Stimulated activated CD8-positive, alpha-beta memory T cell treated with anti-CD3 and anti-CD28 coated beads, Interleukin-12 subunit alpha, Interleukin-12 subunit beta, amount 100 ng/mL, for 4 hours (primary cell): ENCODE data around the gene TAF13.
"Not testable (repeated sequence)": the region's sequence is repeated elsewhere in the genome, so short reads cannot be mapped to it uniquely, and the experiment has no call there.

Experiments used
- DNase-seq: peaks from one replicate; pipeline ENCODE4 v3.0.0-alpha.2; 2020; ENCODE audit warnings: low read depth

TAF13 gene

GRCh38 chr1:109091078-109091838, 15.5 kb upstream of the TAF13 start:
- no peak for DNase-seq

DNA sequence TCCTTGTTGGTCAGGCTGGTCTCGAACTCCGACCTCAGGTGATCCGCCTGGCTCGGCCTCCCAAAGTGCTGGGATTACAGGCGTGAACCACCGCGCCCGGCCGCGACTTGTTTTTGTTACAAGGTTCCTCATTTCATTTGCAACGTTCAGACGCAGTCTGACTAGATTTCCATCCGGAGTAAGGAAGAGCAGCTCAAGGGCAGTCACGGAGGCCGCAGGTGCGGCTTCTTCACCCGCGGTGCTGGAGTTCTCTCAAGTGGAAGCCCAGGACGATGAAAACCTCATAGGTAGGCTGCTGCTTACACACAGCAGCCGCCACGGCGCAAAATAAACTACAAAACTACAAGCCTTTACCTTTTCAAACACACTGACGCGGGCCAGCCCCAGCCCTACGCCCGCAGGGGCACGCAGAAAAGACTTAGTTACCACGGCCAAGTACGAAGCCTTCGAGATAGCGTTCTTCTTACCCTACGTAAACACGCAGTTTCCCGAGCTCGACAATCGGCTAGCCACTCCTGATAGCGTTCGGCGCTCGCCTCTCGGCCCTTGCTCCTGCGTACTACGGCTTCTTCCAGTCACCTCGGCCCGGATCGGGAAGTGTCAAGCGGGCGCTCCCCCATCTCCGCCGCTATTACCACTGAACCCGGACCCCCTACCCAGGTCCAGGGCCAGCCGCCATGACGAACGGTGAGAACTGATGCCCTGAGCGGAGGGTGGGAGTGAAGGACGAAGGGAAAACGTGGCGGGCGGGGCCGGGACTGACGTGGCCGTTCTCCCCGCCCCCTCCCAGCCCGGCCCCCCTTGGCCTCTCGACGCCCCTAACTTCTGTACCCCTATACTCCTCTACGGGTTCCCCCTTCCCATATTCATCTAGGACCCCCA, 14.6 kb upstream of the TAF13 start, which contains the start of gene TMEM167B:
TSS of gene TMEM167B (plus strand) at position 569 of the 882 bp plus-strand sequence. CDS start at position 678, 109 bp downstream.
- DNase-seq = peak; percentile 78

- DNase-seq = no peak
These were observed 13.6 kb upstream of the TAF13 start for GRCh38 chr1:109089242-109090015.

DNA sequence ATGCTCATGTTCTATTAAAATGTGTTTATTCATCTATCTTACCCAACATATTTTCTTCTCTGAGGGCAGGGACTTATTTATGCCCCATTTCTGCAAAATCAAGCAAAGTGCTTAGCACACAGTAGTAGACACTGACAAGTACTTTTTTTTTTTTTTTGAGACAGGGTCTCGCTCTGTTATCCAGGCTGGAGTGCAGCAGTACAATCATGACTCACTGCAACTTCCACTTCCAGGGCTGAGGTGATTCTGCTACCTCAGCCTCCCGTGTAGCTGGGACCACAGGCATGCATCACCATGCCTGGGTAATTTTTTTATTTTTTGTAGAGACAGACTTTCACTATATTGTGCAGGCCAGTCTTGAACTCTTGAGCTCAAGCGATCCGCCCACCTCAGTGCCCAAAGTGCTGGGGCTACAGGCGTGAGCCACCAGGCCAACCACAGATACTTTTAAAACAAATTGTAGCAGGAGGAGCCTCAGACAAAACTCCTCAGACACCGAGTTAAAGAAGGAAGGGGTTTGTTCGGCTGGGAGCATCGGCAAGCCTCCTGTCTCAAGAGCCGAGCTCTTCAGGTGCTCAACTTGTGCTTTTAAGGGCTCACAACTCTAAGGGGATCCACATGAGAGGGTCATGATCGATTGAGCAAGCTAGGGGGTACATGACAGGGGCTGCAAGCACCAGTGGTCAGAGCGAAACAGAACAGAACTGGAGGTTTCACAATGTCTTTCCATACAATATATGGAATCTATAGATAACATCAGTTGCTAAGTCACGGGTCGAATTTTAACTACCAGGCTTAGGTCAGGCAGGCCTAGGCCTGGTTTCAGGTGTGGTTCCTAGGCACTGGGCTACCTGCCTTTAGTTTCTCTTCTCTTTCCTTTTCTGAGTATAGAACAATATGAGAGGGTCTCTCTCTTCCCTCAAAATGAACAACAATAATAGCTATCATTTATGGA, 9.0 kb upstream of the TAF13 start:
- DNase-seq = no peak

GRCh38 chr1:109083923-109084322, 8.1 kb upstream of the TAF13 start:
- DNase-seq = no peak

DNA sequence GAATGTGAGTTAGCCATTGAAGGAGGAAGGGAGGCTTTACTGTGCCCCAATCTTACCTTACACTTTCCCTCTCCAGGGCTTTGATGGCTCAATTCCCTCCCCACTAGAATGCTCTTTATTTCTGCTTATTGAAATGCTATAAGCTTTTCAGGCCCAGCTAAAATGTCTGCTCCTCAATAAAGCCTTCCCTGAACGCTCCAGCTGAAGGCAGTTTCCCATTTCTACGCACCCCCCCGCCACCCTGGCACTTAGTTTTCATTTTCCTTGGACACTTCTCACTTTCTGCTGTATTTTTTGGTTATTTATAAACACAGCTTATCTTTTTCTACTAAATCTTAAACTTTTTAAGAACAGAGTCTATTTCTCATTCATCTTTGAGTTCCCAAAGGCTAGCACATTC, 7.7 kb upstream of the TAF13 start:
- DNase-seq = no peak

DNA sequence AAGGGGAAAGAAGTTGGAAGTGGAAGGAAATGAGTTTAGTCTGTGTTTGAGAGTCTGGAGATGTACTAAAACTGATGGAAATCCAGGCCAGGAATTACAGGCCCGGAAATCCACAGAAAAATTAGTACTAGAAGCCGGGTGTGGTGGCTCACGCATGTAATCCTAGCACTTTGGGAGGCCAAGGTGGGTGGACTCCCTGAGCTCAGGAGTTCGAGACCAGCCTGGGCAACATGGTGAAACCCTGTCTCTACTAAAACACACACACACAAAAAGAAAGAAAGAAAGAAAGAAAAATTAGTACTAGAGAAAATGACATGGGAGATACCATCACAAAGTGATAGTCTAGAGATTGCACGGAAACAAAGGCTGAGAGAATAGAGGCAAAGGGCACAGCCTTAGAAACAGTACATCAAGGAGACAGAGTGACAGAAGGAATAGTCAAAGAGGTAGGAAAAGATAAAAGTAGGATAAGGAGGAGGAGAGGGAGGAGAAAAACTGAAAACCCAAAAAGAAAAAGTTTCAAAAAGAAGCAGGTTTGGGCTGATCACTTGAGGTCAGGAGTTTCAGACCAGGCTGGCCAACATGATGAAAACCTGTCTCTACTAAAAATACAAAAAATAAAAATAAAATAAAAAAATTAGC, 4.8 kb upstream of the TAF13 start:
- no peak for DNase-seq

- no peak for DNase-seq
These were observed 3.4 kb upstream of the TAF13 start for GRCh38 chr1:109079240-109079622.

DNA sequence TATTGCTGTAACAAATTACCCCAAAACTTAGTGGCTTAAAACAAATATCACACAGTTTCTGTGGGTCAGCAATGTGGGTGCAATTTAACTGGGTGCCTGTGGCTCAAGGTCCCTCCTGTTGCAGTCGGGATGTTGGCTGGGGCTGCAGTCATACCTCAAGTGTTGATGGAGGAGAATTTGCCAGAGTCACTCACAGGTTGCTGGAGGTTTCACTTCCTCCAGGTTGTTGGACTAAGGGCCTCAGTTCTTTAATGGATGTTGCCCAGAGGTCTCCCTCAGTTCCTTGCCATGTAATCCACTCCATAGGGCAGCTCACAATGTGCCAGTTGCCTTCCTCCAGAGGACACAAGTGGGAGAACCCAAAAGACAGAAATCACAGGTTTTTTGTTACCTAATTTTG, 2.5 kb upstream of the TAF13 start:
- no peak for DNase-seq

GRCh38 chr1:109069294-109069693, 6.5 kb downstream of the TAF13 start:
- no peak for DNase-seq

GRCh38 chr1:109067883-109068282, 7.9 kb downstream of the TAF13 start:
- no peak for DNase-seq

DNA sequence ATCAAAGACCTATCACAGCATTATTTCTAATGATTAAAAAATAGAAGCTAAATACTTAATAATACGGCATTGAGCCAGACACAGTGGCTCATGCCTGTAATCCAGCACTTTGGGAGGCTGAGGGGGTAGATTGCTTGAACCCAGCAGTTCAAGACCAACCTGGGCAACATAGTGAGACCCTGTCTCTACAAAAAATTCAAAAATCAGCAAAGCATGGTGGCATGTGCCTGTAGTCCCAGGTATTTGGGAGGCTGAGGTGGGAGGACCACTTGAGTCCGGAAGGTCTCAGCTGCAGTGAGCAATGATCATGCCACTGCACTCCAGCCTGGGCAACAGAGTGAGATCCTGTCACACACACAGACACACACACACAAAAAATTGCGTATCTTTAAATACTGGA, 10.7 kb downstream of the TAF13 start:
- DNase-seq = no peak

- DNase-seq = no peak
These were observed 14.6 kb downstream of the TAF13 start for GRCh38 chr1:109061183-109061582.

- DNase-seq = no peak
These were observed 15.1 kb downstream of the TAF13 start for GRCh38 chr1:109060707-109061106.

DNA sequence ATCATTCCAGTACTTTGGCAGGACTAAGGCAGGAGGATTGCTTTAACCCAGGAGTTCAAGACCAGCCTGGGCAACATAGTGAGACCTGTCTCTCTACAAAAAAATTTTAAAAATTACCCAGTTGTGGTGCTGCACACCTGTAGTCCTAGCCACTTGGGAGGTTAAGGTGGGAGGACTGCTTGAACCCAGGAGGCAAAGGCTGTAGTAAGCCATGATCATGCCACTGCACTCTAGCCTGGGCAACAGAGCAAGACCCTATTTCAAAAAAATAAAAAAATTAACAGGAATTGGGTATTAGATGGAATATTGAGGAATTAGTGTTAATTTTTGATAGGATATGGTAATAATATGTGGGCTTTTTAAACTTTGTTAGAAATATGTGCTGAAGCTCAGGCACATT, 16.8 kb downstream of the TAF13 start:
- DNase-seq = no peak

- DNase-seq = no peak
These were observed 19.7 kb downstream of the TAF13 start for GRCh38 chr1:109056064-109056463.

DNA sequence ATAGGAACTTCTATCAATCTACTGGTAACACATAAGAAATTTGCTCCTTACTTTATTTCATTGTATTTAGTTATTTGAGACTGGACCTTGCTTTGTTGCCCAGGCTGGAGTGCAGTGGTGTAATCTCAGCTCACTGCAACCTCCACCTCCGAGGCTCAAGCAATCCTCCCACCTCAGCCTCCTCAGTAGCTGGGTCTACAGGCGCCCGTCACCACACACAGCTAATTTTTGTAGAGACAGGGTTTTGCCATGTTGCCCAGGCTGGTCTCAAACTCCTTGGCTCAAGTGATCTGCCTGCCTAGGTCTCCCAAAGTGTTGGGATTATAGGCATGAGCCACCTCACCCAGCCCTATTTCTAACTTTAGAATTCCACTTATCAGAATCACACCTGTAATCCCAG, 23.7 kb downstream of the TAF13 start:
- not testable (repeated sequence) for DNase-seq

DNA sequence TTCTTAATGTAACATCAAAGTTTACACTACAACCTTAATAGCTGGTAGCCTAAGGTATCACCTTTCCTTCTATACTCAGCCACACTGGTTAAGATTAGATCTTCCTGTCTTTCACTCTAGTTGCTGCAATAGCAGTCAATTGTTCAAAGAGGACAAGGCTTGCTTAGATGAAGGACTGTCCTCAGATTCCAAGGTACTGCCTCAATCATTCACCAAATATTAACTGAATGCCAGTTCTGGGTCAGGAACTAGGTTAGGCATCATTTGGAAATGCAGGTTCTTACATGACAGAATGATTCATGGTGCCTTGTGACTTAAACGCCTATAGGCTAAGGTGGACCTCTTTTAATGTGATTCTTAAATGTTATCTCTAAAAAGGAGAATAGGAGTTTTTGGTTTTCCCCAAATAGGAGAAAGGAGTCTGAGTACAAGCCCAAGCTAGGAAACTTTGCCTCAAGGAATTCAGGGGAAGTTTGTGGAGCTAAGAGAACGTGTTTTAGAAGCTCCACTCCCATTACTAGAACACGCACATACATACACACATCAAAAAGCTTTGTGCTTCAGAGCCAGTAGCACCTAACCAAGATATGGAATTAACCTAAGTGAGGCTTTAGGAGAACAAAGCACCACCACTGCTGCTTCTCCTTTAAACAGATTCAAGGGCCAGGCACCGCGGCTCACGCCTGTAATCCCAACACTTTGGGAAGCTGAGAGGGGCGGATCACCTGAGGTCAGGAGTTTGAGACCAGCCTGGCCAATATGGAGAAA, 25.4 kb downstream of the TAF13 start:
- DNase-seq = no peak

GRCh38 chr1:109048335-109048734, 27.5 kb downstream of the TAF13 start:
- DNase-seq = no peak

- DNase-seq = no peak
These were observed 28.5 kb downstream of the TAF13 start for GRCh38 chr1:109047339-109047738.
